ENCODE results near the gene SLC12A8. TPM values are rescaled to one million over a fixed set of nuclear protein-coding genes. Genes with fewer than 3 reads are reported as not detected.

Gene SLC12A8
- total and polyA plus RNA-seq, 2 donors (not counting 1 experiment from before 2014, with no cell fraction given) = 15.1 to 19.5 TPM

GRCh38 chr3:125177746-125178145 lies 34.8 kb downstream of the SLC12A8 start:
- Histone ChIP-seq H3K9me3 (ENCODE audit: control insufficient read depth, insufficient read depth, low read depth, low read length) (no peaks in the 10 kb centered on the region), H3K9ac (ENCODE audit: insufficient read depth, low read length) (no peak overlapping the region), H3K4me2 (ENCODE audit: extremely low read depth, insufficient read depth, low read length) (no peak overlapping the region), H3K27ac (ENCODE audit: insufficient read depth, low read length) (no peak overlapping the region), H3K4me1 (ENCODE audit: control insufficient read depth, extremely low read depth, insufficient read depth, low read length) (no peaks in the 10 kb centered on the region), H2AFZ (ENCODE audit: low read length) (no peak overlapping the region), H4K20me1 (ENCODE audit: control insufficient read depth, extremely low read depth, insufficient read depth, low read length) (no peaks in the 10 kb centered on the region), H3K36me3 (ENCODE audit: control insufficient read depth, insufficient read depth, low read length) (no peaks in the 10 kb centered on the region), H3K79me2 (ENCODE audit: control insufficient read depth, insufficient read depth, low read length) (no peaks in the 10 kb centered on the region), H3K4me3 (replicated peaks in 1 of 4; ENCODE audit: control extremely low read depth in 1 of 4, insufficient read depth in 1 of 4, low read depth in 3 of 4, low read length in 4 of 4) (no peak overlapping the region), H3K27me3 (ENCODE audit: control insufficient read depth, insufficient read depth, low read length) (no peaks in the 10 kb centered on the region)
- no peak for TF ChIP-seq CTCF (conservative IDR thresholded peaks at IDR 0.05 in 1 of 2, IDR thresholded peaks at IDR 0.05 in 1 of 2; ENCODE audit: low read depth in 1 of 2, low read length in 2 of 2)
- no peak for TF ChIP-seq EZH2 (IDR thresholded peaks at IDR 0.05; ENCODE audit: low read length, missing control alignments)
- DNase-seq (ENCODE audit: low read depth in 2 of 2) = no peak

- no peak for TF ChIP-seq CTCF (conservative IDR thresholded peaks at IDR 0.05 in 1 of 2, IDR thresholded peaks at IDR 0.05 in 1 of 2; ENCODE audit: low read depth in 1 of 2, low read length in 2 of 2)
- no peak for TF ChIP-seq EZH2 (IDR thresholded peaks at IDR 0.05; ENCODE audit: low read length, missing control alignments)
- Histone ChIP-seq H3K9me3 (ENCODE audit: control insufficient read depth, insufficient read depth, low read depth, low read length) (no peaks in the 10 kb centered on the region), H3K4me3 (replicated peaks in 1 of 4; ENCODE audit: control extremely low read depth in 1 of 4, insufficient read depth in 1 of 4, low read depth in 3 of 4, low read length in 4 of 4) (no peak overlapping the region), H3K4me1 (ENCODE audit: control insufficient read depth, extremely low read depth, insufficient read depth, low read length) (no peaks in the 10 kb centered on the region), H3K9ac (ENCODE audit: insufficient read depth, low read length) (no peak overlapping the region), H3K4me2 (ENCODE audit: extremely low read depth, insufficient read depth, low read length) (no peak overlapping the region), H2AFZ (ENCODE audit: low read length) (peak overlapping the region; percentile 5), H4K20me1 (ENCODE audit: control insufficient read depth, extremely low read depth, insufficient read depth, low read length) (no peaks in the 10 kb centered on the region), H3K79me2 (ENCODE audit: control insufficient read depth, insufficient read depth, low read length) (no peaks in the 10 kb centered on the region), H3K36me3 (ENCODE audit: control insufficient read depth, insufficient read depth, low read length) (no peaks in the 10 kb centered on the region), H3K27me3 (ENCODE audit: control insufficient read depth, insufficient read depth, low read length) (no peaks in the 10 kb centered on the region), H3K27ac (ENCODE audit: insufficient read depth, low read length) (no peak overlapping the region)
- no peak for DNase-seq (ENCODE audit: low read depth in 2 of 2)
Observed at GRCh38 chr3:125175295-125176078, 37.1 kb downstream of the SLC12A8 start.

- H3K9me3 ChIP-seq (ENCODE audit: control insufficient read depth, insufficient read depth, low read depth, low read length) = no peaks in the 10 kb centered on the region
- no peak overlapping the region for H3K4me2 ChIP-seq (ENCODE audit: extremely low read depth, insufficient read depth, low read length)
- no peaks in the 10 kb centered on the region for H3K36me3 ChIP-seq (ENCODE audit: control insufficient read depth, insufficient read depth, low read length)
- no peaks in the 10 kb centered on the region for H3K27me3 ChIP-seq (ENCODE audit: control insufficient read depth, insufficient read depth, low read length)
- H3K9ac ChIP-seq (ENCODE audit: insufficient read depth, low read length) = no peak overlapping the region
- H3K79me2 ChIP-seq (ENCODE audit: control insufficient read depth, insufficient read depth, low read length) = no peaks in the 10 kb centered on the region
- H3K27ac ChIP-seq (ENCODE audit: insufficient read depth, low read length) = no peak overlapping the region
- H3K4me3 ChIP-seq (replicated peaks in 1 of 4; ENCODE audit: control extremely low read depth in 1 of 4, insufficient read depth in 1 of 4, low read depth in 3 of 4, low read length in 4 of 4) = no peak overlapping the region
- H4K20me1 ChIP-seq (ENCODE audit: control insufficient read depth, extremely low read depth, insufficient read depth, low read length) = no peaks in the 10 kb centered on the region
- H2AFZ ChIP-seq (ENCODE audit: low read length) = no peak overlapping the region
- no peak for DNase-seq (ENCODE audit: low read depth in 2 of 2)
- H3K4me1 ChIP-seq (ENCODE audit: control insufficient read depth, extremely low read depth, insufficient read depth, low read length) = peaks cover 2% of the 10 kb centered on the region
- no peak for TF ChIP-seq EZH2 (IDR thresholded peaks at IDR 0.05; ENCODE audit: low read length, missing control alignments)
- no peak for TF ChIP-seq CTCF (conservative IDR thresholded peaks at IDR 0.05 in 1 of 2, IDR thresholded peaks at IDR 0.05 in 1 of 2; ENCODE audit: low read depth in 1 of 2, low read length in 2 of 2)
Observed at GRCh38 chr3:125172346-125172745, 40.2 kb downstream of the SLC12A8 start.
